Measurements from ENCODE around the gene SEMA6A. TPM values are rescaled to one million over a fixed set of nuclear protein-coding genes. Genes with fewer than 3 reads are reported as not detected.

Gene SEMA6A
- total and polyA plus RNA-seq, 9 of the 15 experiments (the other 6 are each of a cell fraction or from before 2014, with no cell fraction given): 0.04 to 0.42 (median 0.18) TPM; not detected in 5

- TF ChIP-seq E2F4 (CRISPR knock-in tag; IDR thresholded peaks at IDR 0.05; ENCODE audit: low read depth): no peak
- TF ChIP-seq, protein P1, sequence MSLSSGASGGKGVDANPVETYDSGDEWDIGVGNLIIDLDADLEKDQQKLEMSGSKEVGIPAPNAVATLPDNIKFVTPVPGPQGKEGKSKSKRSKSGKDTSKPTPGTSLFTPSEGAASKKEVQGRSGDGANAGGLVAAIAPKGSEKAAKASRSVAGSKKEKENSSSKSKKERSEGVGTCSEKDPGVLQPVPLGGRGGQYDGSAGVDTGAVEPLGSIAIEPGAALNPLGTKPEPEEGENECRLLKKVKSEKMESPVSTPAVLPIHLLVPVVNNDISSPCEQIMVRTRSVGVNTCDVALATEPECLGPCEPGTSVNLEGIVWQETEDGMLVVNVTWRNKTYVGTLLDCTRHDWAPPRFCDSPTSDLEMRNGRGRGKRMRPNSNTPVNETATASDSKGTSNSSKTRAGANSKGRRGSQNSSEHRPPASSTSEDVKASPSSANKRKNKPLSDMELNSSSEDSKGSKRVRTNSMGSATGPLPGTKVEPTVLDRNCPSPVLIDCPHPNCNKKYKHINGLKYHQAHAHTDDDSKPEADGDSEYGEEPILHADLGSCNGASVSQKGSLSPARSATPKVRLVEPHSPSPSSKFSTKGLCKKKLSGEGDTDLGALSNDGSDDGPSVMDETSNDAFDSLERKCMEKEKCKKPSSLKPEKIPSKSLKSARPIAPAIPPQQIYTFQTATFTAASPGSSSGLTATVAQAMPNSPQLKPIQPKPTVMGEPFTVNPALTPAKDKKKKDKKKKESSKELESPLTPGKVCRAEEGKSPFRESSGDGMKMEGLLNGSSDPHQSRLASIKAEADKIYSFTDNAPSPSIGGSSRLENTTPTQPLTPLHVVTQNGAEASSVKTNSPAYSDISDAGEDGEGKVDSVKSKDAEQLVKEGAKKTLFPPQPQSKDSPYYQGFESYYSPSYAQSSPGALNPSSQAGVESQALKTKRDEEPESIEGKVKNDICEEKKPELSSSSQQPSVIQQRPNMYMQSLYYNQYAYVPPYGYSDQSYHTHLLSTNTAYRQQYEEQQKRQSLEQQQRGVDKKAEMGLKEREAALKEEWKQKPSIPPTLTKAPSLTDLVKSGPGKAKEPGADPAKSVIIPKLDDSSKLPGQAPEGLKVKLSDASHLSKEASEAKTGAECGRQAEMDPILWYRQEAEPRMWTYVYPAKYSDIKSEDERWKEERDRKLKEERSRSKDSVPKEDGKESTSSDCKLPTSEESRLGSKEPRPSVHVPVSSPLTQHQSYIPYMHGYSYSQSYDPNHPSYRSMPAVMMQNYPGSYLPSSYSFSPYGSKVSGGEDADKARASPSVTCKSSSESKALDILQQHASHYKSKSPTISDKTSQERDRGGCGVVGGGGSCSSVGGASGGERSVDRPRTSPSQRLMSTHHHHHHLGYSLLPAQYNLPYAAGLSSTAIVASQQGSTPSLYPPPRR (CRISPR knock-in tag; IDR thresholded peaks at IDR 0.05; ENCODE audit: borderline replicate concordance): no peak
- TF ChIP-seq RB1 (IDR thresholded peaks at IDR 0.05; ENCODE audit: low read depth): no peak
- no peak for TF ChIP-seq GATAD2A (IDR thresholded peaks at IDR 0.05)
- no peak for TF ChIP-seq NFYB (IDR thresholded peaks at IDR 0.05; ENCODE audit: extremely low read depth, insufficient read length)
Measured at GRCh38 chr5:116442095-116442534, 132.5 kb downstream of the SEMA6A start (continued).

Data from K562 (cell line).